Activated CD8-positive, alpha-beta T cell treated with anti-CD3 and anti-CD28 coated beads for 36 hours (primary cell): ENCODE data around the gene MTA1. TPM values are rescaled to one million over a fixed set of nuclear protein-coding genes. Genes with fewer than 3 reads are reported as not detected.

Source experiments
- ATAC-seq: fragments of 200-7000 bp; cut with Tn5 transposase; one replicate; pipeline ENCODE4 v1.10.0; 2021; ENCODE audit warnings: mild to moderate bottlenecking, moderate library complexity
- CTCF ChIA-PET: fragments of 350-600 bp; sonication (Branson Sonifier 250); formaldehyde crosslinking; loops from one replicate; lab custom pipeline; 2021; ENCODE audit warnings: antibody characterized with exemption; lab: Charles Lee
- POLR2A ChIA-PET: fragments of 350-600 bp; sonication (Branson Sonifier 250); formaldehyde crosslinking; loops from one replicate; lab custom pipeline; 2021; ENCODE audit warnings: antibody characterized with exemption; lab: Charles Lee
- DNase-seq: peaks from one replicate; pipeline ENCODE4 v3.0.0-alpha.2; 2020
- H3K27ac Mint-ChIP-seq: one replicate; pipeline ENCODE4 v1.8.0; 2021; ENCODE audit warnings: mild to moderate bottlenecking, mixed read lengths
- H3K27me3 Mint-ChIP-seq: one replicate; pipeline ENCODE4 v1.8.0; 2021; ENCODE audit warnings: mixed read lengths
- H3K36me3 Mint-ChIP-seq: one replicate; pipeline ENCODE4 v1.8.0; 2021; ENCODE audit warnings: low read depth, mixed read lengths
- H3K4me1 Mint-ChIP-seq: one replicate; pipeline ENCODE4 v1.8.0; 2021; ENCODE audit warnings: low read depth, mixed read lengths
- H3K4me3 Mint-ChIP-seq: one replicate; pipeline ENCODE4 v1.8.0; 2021; ENCODE audit warnings: mild to moderate bottlenecking, moderate library complexity, mixed read lengths
- H3K9me3 Mint-ChIP-seq: one replicate; pipeline ENCODE4 v1.8.0; 2021; ENCODE audit warnings: mixed read lengths
- intact Hi-C: fragments of 100-400 bp; cut with micrococcal nuclease; formaldehyde crosslinking; loops from one replicate; pipeline ENCODE4 v1.10.0; 2022
- total RNA-seq, 2 experiments: library from RNA; stranded (reverse); gene quantifications; one replicate each; pipeline ENCODE4 v1.2.3, GENCODE V29; 2021
- TF ChIP-seq, protein P1 (sequence below): fragments of 200-600 bp; IDR thresholded peaks from one replicate; pipeline ENCODE4 v1.8.0; 2022; ENCODE audit warnings: antibody characterized with exemption, mild to moderate bottlenecking

The MTA1 gene
- total RNA-seq, 2 experiments from 2014 or later = 133 to 140 TPM

GRCh38 chr14:105500036-105500725 lies 80.6 kb downstream of the MTA1 start:
- H3K27me3 Mint-ChIP-seq = peaks cover 1% of the 10 kb centered on the region
- H3K9me3 Mint-ChIP-seq = no peaks in the 10 kb centered on the region
- H3K36me3 Mint-ChIP-seq = no peaks in the 10 kb centered on the region
- no peak for ATAC-seq
- H3K27ac Mint-ChIP-seq = no peak overlapping the region
- POLR2A ChIA-PET = interaction anchor here (0.5 to 1.5 kb wide), 2 partner anchors 18 to 38 kb away, joined by 3 read pairs; no protein-coding TSS in a partner anchor
- TF ChIP-seq, protein P1, sequence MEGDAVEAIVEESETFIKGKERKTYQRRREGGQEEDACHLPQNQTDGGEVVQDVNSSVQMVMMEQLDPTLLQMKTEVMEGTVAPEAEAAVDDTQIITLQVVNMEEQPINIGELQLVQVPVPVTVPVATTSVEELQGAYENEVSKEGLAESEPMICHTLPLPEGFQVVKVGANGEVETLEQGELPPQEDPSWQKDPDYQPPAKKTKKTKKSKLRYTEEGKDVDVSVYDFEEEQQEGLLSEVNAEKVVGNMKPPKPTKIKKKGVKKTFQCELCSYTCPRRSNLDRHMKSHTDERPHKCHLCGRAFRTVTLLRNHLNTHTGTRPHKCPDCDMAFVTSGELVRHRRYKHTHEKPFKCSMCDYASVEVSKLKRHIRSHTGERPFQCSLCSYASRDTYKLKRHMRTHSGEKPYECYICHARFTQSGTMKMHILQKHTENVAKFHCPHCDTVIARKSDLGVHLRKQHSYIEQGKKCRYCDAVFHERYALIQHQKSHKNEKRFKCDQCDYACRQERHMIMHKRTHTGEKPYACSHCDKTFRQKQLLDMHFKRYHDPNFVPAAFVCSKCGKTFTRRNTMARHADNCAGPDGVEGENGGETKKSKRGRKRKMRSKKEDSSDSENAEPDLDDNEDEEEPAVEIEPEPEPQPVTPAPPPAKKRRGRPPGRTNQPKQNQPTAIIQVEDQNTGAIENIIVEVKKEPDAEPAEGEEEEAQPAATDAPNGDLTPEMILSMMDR = no peak
- H3K4me3 Mint-ChIP-seq = no peak overlapping the region
- H3K4me1 Mint-ChIP-seq = no peaks in the 10 kb centered on the region
- intact Hi-C loops = no loop called here
- DNase-seq = no peak
- CTCF ChIA-PET = interaction anchor here (0.9 to 1.1 kb wide), 2 partner anchors 8 to 20 kb away, joined by 3 to 5 read pairs; no protein-coding TSS in a partner anchor

- DNase-seq = no peak
- Mint-ChIP-seq H3K36me3 (no peaks in the 10 kb centered on the region), H3K9me3 (no peaks in the 10 kb centered on the region), H3K27ac (no peak overlapping the region), H3K4me1 (no peaks in the 10 kb centered on the region), H3K4me3 (no peak overlapping the region), H3K27me3 (peaks cover 1% of the 10 kb centered on the region)
- intact Hi-C loops = no loop called here
- TF ChIP-seq, protein P1 = no peak
- ChIA-PET POLR2A (interaction anchor here (0.5 to 1.5 kb wide), 3 partner anchors 11 to 38 kb away, joined by 3 read pairs; no protein-coding TSS in a partner anchor), CTCF (interaction anchor here (0.9 to 1.1 kb wide), 2 partner anchors 9 to 20 kb away, joined by 3 to 5 read pairs; no protein-coding TSS in a partner anchor)
- ATAC-seq = no peak
Measured at GRCh38 chr14:105500726-105501101, 81.1 kb downstream of the MTA1 start.

DNA sequence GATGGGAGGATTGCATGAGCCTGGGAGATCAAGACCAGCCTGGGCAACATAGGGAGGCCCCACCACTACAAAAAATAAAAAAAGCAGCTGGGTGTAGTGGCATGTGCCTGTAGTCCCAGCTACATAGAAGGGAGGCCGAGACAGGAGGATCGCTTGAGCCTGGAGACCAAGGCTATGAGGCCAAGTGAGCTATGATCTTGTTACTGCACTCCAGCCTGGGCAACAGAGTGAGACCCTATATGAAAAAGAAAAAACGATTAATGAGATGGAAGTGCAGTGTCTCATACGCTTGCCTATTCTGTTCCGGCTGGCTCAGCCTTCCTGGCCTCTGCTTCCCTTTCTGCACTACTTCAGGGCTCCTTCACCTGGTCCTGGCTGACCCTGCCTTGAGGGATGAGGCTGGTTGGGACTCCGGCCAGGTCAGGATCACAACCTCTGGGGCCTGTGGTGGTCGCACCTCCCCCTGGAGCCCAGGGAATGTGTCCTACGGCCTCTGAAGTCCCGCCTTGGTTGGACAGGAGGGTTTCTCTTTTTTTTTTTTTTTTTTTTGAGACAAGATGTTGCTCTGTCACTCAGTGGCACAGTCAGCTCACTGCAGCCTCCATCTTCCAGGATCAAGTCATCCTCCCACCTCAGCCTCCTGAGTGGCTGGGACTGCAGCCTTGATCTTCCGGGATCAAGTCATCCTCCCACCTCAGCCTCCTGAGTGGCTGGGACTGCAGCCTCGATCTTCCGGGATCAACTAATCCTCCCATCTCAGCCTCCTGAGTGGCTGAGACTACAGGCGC lies 82.1 kb downstream of the MTA1 start:
- Mint-ChIP-seq H3K9me3 (no peaks in the 10 kb centered on the region), H3K27me3 (peaks cover 1% of the 10 kb centered on the region), H3K4me1 (no peaks in the 10 kb centered on the region), H3K36me3 (no peaks in the 10 kb centered on the region), H3K27ac (no peak overlapping the region), H3K4me3 (no peak overlapping the region)
- intact Hi-C loops = no loop called here
- ChIA-PET POLR2A (interaction anchor here (1.0 to 1.5 kb wide), 3 partner anchors 10 to 39 kb away, joined by 3 read pairs; partner anchors contain the start of gene TEDC1), CTCF (interaction anchor here (0.9 kb wide), 1 partner anchor 21 kb away, joined by 3 read pairs; no protein-coding TSS in a partner anchor)
- DNase-seq (no peak), ATAC-seq (no peak)
- TF ChIP-seq, protein P1 = no peak

GRCh38 chr14:105502446-105503295 lies 83.0 kb downstream of the MTA1 start:
- no peaks in the 10 kb centered on the region for H3K4me1 Mint-ChIP-seq
- DNase-seq = no peak
- intact Hi-C loops = no loop called here
- CTCF ChIA-PET = no interaction called here
- H3K27me3 Mint-ChIP-seq = peaks cover 6% of the 10 kb centered on the region
- POLR2A ChIA-PET = no interaction called here
- ATAC-seq = no peak
- H3K4me3 Mint-ChIP-seq = no peak overlapping the region
- TF ChIP-seq, protein P1 = no peak
- H3K9me3 Mint-ChIP-seq = no peaks in the 10 kb centered on the region
- H3K27ac Mint-ChIP-seq = no peak overlapping the region
- no peaks in the 10 kb centered on the region for H3K36me3 Mint-ChIP-seq
